HCT116 (cell line): ENCODE results near the gene USP7. TPM values are rescaled to one million over a fixed set of nuclear protein-coding genes. Genes with fewer than 3 reads are reported as not detected.

Source experiments
- ATAC-seq: fragments of 200-7000 bp; cut with Tn5 transposase; 2 replicates; pipeline ENCODE4 v1.9.1; 2020; ENCODE audit warnings: mild to moderate bottlenecking, moderate library complexity
- BruUV-seq: library from RNA; stranded (reverse); fragments of 400-500 nt; replicated peaks from 2 replicates; lab custom pipeline; 2021; lab: Mats Ljungman, UMichigan
- CTCF ChIA-PET: fragments of 300-600 bp; sonication (Branson Sonifier 250); formaldehyde crosslinking; loops from one replicate; lab custom pipeline; 2021; ENCODE audit warnings: antibody characterized with exemption; lab: Charles Lee
- POLR2A ChIA-PET: fragments of 300-600, 350-600 bp; sonication (Branson Sonifier 250); formaldehyde crosslinking; loops from one replicate; lab custom pipeline; 2021; ENCODE audit warnings: antibody characterized with exemption; lab: Charles Lee
- RAD21 ChIA-PET, 2 experiments: fragments of 300-600 bp; sonication (Branson Sonifier 250); formaldehyde crosslinking; loops; one replicate each; lab custom pipeline; 2023; ENCODE audit warnings: low total read pairs in 2 of 2; ENCODE audit not compliant: uncharacterized antibody in 2 of 2, unreplicated experiment in 2 of 2, low non-redundant PET in 1 of 2; lab: Charles Lee
- DNase-seq: peaks from one replicate; pipeline ENCODE4 v3.0.0-alpha.2; 2010; ENCODE audit warnings: low read depth, low spot score
- H2AFZ ChIP-seq: fragments of 200-600 bp; shearing (Covaris generic), sonication (generic); 2 replicates; pipeline ENCODE4 v1.6.1; 2017; ENCODE audit warnings: low read depth, mixed run types, mixed read lengths, antibody characterized with exemption, low read length; ENCODE audit not compliant: poor library complexity, severe bottlenecking
- H3K27ac ChIP-seq: 2 replicates; pipeline ENCODE4 v1.5.1; 2012; ENCODE audit warnings: low read depth, low read length
- H3K27me3 ChIP-seq: fragments of 200-600 bp; sonication (generic); 2 replicates; pipeline ENCODE4 v1.6.1; 2016; ENCODE audit warnings: mixed run types, low read length, mixed read lengths; ENCODE audit not compliant: insufficient read depth
- H3K36me3 ChIP-seq, 2 experiments: fragments of 200-500 bp in 1 of 2; fragments of 200-600 bp in 1 of 2; sonication (Bioruptor generic) in 1 of 2; sonication (generic) in 1 of 2; 2 replicates each; pipeline versions ENCODE4 v1.5.1 to v1.6.1; 2014 to 2016; ENCODE audit warnings: low read length in 2 of 2, inconsistent platforms in 1 of 2, mixed read lengths in 1 of 2, mixed run types in 1 of 2; ENCODE audit not compliant: insufficient read depth in 2 of 2, control insufficient read depth in 1 of 2
- H3K4me1 ChIP-seq, 2 experiments: fragments of 200-600 bp in 1 of 2; sonication (generic) in 1 of 2; 2 replicates each; pipeline versions ENCODE4 v1.5.1 to v1.6.1; 2012 to 2017; ENCODE audit warnings: low read length in 2 of 2, inconsistent platforms in 1 of 2, mild to moderate bottlenecking in 1 of 2, mixed read lengths in 1 of 2, mixed run types in 1 of 2, moderate library complexity in 1 of 2; ENCODE audit not compliant: insufficient read depth in 2 of 2, control insufficient read depth in 1 of 2
- H3K4me2 ChIP-seq: fragments of 200-600 bp; sonication (generic); 2 replicates; pipeline ENCODE4 v1.6.1; 2017; ENCODE audit warnings: mixed run types, low read length, mixed read lengths
- H3K4me3 ChIP-seq, 2 experiments: fragments of 200-600 bp in 1 of 2; sonication (generic) in 1 of 2; replicated peaks in 1 of 2; 2 replicates each; pipeline ENCODE4 v1.5.1; 2011 to 2016; ENCODE audit warnings: low read length in 2 of 2, control low read depth in 1 of 2, low read depth in 1 of 2, mild to moderate bottlenecking in 1 of 2, mixed read lengths in 1 of 2, mixed run types in 1 of 2
- H3K79me2 ChIP-seq: fragments of 200-600 bp; sonication (generic); 2 replicates; pipeline ENCODE4 v1.6.1; 2017; ENCODE audit warnings: mild to moderate bottlenecking, mixed run types, low read length, moderate library complexity, mixed read lengths; ENCODE audit not compliant: insufficient read depth
- H3K9ac ChIP-seq: fragments of 200-600 bp; sonication (generic); 2 replicates; pipeline ENCODE4 v1.6.1; 2016; ENCODE audit warnings: low read length, mixed read lengths
- H3K9me2 ChIP-seq: fragments of 200-600 bp; sonication (generic), shearing (Covaris generic); 2 replicates; pipeline ENCODE4 v1.6.1; 2017; ENCODE audit warnings: mixed run types, mild to moderate bottlenecking, moderate library complexity; ENCODE audit not compliant: insufficient read depth
- H3K9me3 ChIP-seq, 2 experiments: fragments of 200-500 bp in 1 of 2; fragments of 200-600 bp in 1 of 2; sonication (Bioruptor generic) in 1 of 2; sonication (generic) in 1 of 2; 2 replicates each; pipeline ENCODE4 v1.6.1; 2014 to 2017; ENCODE audit warnings: low read length in 2 of 2, mixed read lengths in 2 of 2, inconsistent platforms in 1 of 2, low read depth in 1 of 2, mild to moderate bottlenecking in 1 of 2, mixed run types in 1 of 2, moderate library complexity in 1 of 2; ENCODE audit not compliant: control insufficient read depth in 1 of 2, insufficient read depth in 1 of 2
- H4K20me1 ChIP-seq: fragments of 200-600 bp; sonication (generic), shearing (Covaris generic); 2 replicates; pipeline ENCODE4 v1.6.1; 2017; ENCODE audit warnings: mixed run types, mild to moderate bottlenecking, moderate library complexity; ENCODE audit not compliant: insufficient read depth
- EGR1 ChIP-seq: IDR thresholded peaks from 2 replicates; pipeline ENCODE4 v1.6.1; 2012; ENCODE audit warnings: low read depth
- ELF1 ChIP-seq: IDR thresholded peaks from 2 replicates; pipeline ENCODE4 v1.6.1; 2012; ENCODE audit warnings: low read depth, borderline replicate concordance
- EZH2phosphoT487 ChIP-seq: fragments of 200-600 bp; IDR thresholded peaks from 2 replicates; pipeline ENCODE4 v1.6.1; 2018; ENCODE audit warnings: antibody characterized with exemption, borderline replicate concordance
- FOSL1 ChIP-seq: IDR thresholded peaks from 2 replicates; pipeline ENCODE4 v1.6.1; 2012; ENCODE audit warnings: low read depth
- JUND ChIP-seq: IDR thresholded peaks from 2 replicates; pipeline ENCODE4 v1.6.1; 2012
- SIN3A ChIP-seq: IDR thresholded peaks from 2 replicates; pipeline ENCODE4 v1.6.1; 2012; ENCODE audit warnings: low read depth
- SP1 ChIP-seq: IDR thresholded peaks from 2 replicates; pipeline ENCODE4 v1.6.1; 2012; ENCODE audit warnings: low read depth
- ZFX ChIP-seq: fragments of 450-650 bp; IDR thresholded peaks from 2 replicates; pipeline ENCODE4 v1.6.1; 2017
- ZNF274 ChIP-seq: fragments of 200-500 bp; sonication (Bioruptor generic); IDR thresholded peaks from 2 replicates; pipeline ENCODE4 v1.6.1; 2014; ENCODE audit warnings: mild to moderate bottlenecking, low read depth, low read length, inconsistent platforms
- intact Hi-C: fragments of 100-400 bp; cut with micrococcal nuclease; formaldehyde crosslinking; loops from 2 replicates; pipeline ENCODE4 v1.10.0; 2022
- total RNA-seq: library from RNA; stranded (reverse); gene quantifications from one replicate; pipeline ENCODE4 v1.2.1, GENCODE V29; 2021; ENCODE audit not compliant: unreplicated experiment
- TF ChIP-seq, protein P1 (sequence below): IDR thresholded peaks from 2 replicates; pipeline ENCODE4 v1.6.1; 2011; ENCODE audit warnings: mild to moderate bottlenecking, low read length, moderate library complexity; ENCODE audit not compliant: insufficient replicate concordance; ENCODE audit errors: extremely low read depth

The USP7 gene
- total RNA-seq, 1 experiment from 2014 or later = 154 TPM

DNA sequence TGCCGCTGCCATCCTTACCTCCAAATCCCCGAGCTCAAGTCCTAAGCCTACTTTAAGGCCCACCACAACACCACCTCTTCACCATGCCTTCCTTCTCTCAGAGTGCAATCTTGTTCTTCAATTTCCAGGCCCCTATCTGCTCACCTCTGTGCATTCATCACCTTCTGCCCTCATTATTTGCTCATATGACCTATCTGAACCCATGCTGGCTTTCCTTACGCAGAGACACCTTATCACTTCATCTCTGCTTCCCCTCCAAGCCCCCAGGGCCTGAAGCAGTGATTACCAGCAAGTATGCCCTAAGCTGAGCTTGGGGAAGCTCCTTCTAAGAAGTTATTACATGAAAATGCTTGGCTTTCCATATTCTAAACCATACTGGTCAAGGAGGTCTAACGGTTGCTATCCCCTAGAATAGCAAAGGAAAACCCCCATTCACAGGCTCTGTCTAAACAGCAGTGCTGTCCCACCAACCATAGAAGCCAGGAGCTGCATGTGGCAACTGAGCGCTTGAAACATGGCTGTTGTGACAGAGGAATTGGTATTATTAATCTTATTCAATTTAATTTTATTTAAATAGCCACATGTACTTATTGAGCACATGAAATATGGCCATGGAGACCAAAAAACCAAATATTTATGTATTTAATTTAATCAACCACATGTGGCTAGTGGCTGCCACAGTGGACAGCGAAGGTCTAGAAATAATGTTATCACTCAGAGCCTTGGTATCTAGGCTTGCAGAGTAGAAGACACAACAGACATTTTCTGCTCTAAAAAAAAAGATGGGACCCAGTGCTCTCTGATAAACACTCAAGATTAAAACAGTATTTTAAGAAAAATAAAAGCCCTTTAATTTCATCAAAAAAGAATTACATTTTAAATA lies 13.9 kb downstream of the USP7 start:
- H3K27me3 ChIP-seq = no peaks in the 10 kb centered on the region
- H4K20me1 ChIP-seq = peaks cover 52% of the 10 kb centered on the region; the same call in 1 of the 2 replicates
- no peak overlapping the region for H3K4me2 ChIP-seq
- BruUV-seq = no TSS peak
- no peak overlapping the region for H2AFZ ChIP-seq
- peaks cover 95% of the 10 kb centered on the region for H3K79me2 ChIP-seq
- no peak overlapping the region for H3K4me3 ChIP-seq
- ChIA-PET RAD21 (no interaction called here), CTCF (no interaction called here), POLR2A (no interaction called here)
- H3K9ac ChIP-seq = no peak overlapping the region
- DNase-seq = no peak
- H3K27ac ChIP-seq = no peak overlapping the region
- peaks cover 0 to 3% of the 10 kb centered on the region in 2 experiments; a peak in 2 of 4 replicates for H3K4me1 ChIP-seq
- intact Hi-C loops = no loop called here
- H3K9me3 ChIP-seq = no peaks in the 10 kb centered on the region
- H3K36me3 ChIP-seq = no peaks in the 10 kb centered on the region
- ATAC-seq = no peak
- TF ChIP-seq ELF1 = no peak
- TF ChIP-seq SP1 = no peak
- TF ChIP-seq FOSL1 = no peak
- TF ChIP-seq ZNF274 = no peak
- TF ChIP-seq, protein P1, sequence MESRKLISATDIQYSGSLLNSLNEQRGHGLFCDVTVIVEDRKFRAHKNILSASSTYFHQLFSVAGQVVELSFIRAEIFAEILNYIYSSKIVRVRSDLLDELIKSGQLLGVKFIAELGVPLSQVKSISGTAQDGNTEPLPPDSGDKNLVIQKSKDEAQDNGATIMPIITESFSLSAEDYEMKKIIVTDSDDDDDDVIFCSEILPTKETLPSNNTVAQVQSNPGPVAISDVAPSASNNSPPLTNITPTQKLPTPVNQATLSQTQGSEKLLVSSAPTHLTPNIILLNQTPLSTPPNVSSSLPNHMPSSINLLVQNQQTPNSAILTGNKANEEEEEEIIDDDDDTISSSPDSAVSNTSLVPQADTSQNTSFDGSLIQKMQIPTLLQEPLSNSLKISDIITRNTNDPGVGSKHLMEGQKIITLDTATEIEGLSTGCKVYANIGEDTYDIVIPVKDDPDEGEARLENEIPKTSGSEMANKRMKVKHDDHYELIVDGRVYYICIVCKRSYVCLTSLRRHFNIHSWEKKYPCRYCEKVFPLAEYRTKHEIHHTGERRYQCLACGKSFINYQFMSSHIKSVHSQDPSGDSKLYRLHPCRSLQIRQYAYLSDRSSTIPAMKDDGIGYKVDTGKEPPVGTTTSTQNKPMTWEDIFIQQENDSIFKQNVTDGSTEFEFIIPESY = no peak
- TF ChIP-seq EZH2phosphoT487 = no peak
- no peak for TF ChIP-seq SIN3A
- TF ChIP-seq ZFX = no peak
- TF ChIP-seq JUND = no peak
- no peak for TF ChIP-seq EGR1
- H3K9me2 ChIP-seq = no peaks in the 10 kb centered on the region
